ENCODE data around the gene RPF1.

GRCh38 chr1:84478876-84479868 lies at the start of gene RPF1:
- peak; percentile 36 for TF ChIP-seq POLR2A (IDR thresholded peaks at IDR 0.05)
- no peak for TF ChIP-seq CTCF (IDR thresholded peaks at IDR 0.05)
